ENCODE measurements around the gene NPIPB6.

DNA sequence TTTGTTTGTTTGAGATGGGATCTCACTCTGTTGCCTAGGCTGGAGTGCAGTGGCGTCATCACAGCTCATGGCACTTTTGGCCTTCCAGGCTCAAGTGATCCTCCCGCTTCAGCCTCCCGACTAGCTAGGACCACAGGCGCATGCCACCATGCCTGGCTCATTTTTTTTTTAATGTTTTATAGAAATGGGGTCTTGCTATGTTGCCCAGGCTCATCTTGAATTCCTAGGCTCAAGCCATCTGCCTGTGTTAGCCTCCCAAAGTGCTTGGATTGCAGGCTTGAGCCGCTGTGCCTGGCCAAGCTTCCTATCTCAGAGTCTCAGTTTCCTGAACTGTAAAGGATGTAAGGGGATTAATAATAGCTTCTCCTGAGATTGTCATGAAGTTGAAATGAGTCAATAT, 63.0 kb downstream of the NPIPB6 start:
- TF ChIP-seq, protein P1, sequence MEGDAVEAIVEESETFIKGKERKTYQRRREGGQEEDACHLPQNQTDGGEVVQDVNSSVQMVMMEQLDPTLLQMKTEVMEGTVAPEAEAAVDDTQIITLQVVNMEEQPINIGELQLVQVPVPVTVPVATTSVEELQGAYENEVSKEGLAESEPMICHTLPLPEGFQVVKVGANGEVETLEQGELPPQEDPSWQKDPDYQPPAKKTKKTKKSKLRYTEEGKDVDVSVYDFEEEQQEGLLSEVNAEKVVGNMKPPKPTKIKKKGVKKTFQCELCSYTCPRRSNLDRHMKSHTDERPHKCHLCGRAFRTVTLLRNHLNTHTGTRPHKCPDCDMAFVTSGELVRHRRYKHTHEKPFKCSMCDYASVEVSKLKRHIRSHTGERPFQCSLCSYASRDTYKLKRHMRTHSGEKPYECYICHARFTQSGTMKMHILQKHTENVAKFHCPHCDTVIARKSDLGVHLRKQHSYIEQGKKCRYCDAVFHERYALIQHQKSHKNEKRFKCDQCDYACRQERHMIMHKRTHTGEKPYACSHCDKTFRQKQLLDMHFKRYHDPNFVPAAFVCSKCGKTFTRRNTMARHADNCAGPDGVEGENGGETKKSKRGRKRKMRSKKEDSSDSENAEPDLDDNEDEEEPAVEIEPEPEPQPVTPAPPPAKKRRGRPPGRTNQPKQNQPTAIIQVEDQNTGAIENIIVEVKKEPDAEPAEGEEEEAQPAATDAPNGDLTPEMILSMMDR (IDR thresholded peaks at IDR 0.05), result no peak
- TF ChIP-seq POLR2A (IDR thresholded peaks at IDR 0.05) (no peak), EP300 (IDR thresholded peaks at IDR 0.05) (no peak)
